ENCODE data around the gene SPDYE17.
"Not testable (repeated sequence)": the region's sequence is repeated elsewhere in the genome, so short reads cannot be mapped to it uniquely, and the experiment has no call there.

GRCh38 chr7:77008000-77008399 lies 24.2 kb downstream of the SPDYE17 start:
- not testable (repeated sequence) for TF ChIP-seq CTCF (IDR thresholded peaks at IDR 0.05; ENCODE audit: poor library complexity, severe bottlenecking); POLR2AphosphoS5 (IDR thresholded peaks at IDR 0.05); TAF1 (IDR thresholded peaks at IDR 0.05; ENCODE audit: low read depth); SMC3 (conservative IDR thresholded peaks at IDR 0.05; ENCODE audit: poor library complexity); EZH2 (IDR thresholded peaks at IDR 0.05; ENCODE audit: borderline replicate concordance, insufficient read depth, low read length, poor library complexity, severe bottlenecking); REST (IDR thresholded peaks at IDR 0.05; ENCODE audit: borderline replicate concordance); RAD21 (conservative IDR thresholded peaks at IDR 0.05); MXI1 (conservative IDR thresholded peaks at IDR 0.05; ENCODE audit: poor library complexity, severe bottlenecking); EP300 (conservative IDR thresholded peaks at IDR 0.05; ENCODE audit: poor library complexity, severe bottlenecking)
